ENCODE data around the gene C1S.

The C1S gene

DNA sequence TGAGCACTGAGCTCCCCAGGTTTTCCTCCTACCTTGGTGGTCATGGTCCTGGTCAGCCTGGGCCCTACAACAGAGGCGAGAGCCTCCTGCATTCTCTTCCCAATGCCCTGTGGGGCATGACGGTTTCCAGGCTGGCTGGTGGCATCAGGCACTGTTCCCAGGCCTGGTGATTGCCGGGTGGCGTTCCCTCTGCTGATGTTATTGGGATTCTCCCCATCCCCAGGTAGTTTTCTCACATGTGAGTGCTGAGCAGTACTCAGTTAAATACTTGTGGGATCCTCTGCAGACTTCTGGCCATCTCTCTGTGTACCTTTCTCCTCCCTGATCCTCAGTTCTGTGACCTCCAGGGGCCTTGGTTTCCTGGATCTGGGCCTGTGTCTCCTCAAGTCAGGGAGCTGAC lies 16.0 kb downstream of the C1S start:
- DNase-seq (ENCODE audit: low spot score), result no peak

GRCh38 chr12:7078163-7078562 lies 17.6 kb downstream of the C1S start:
- DNase-seq (ENCODE audit: low spot score), result no peak

GRCh38 chr12:7079826-7080125 lies 19.3 kb downstream of the C1S start:
- no peak for DNase-seq (ENCODE audit: low spot score)

DNA sequence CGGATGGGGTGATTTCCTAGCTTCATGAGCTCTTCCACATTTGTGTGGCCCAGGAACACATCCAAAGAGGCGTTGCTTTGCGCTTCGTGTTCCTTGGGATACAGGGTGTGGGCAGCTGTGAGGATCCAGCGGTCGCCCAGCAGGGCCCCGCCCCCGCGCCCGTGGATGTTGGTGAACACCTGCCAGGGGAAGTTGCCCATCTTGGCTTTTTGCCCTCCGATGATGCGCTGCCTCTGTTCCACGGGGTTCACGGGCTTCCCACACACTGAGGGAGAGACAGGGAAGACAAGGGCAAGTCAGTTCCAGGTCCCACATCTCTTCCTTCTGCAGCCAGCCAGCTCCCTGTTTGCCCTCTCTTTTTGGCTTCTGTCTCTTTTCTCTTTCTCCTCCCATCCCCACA lies 20.5 kb downstream of the C1S start:
- no peak for DNase-seq (ENCODE audit: low spot score)

DNA sequence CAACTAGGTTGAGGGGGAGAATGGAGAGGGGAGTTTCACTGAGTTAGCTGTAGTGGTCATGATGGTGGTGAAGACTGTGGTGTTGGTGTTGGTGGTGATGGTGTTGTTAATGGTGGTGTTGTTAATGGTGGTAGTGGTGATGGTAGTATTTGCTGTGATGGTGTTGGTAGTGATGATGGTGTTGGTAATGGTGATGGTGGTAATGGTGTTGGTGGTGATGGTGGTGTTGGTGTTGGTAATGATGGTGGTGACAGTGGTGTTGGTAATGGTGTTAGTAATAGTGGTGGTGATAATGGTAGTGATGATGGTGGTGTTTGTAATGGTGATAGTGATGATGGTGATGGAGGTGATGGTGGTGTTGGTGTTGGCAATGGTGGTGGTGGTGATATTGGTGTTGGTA lies 22.6 kb downstream of the C1S start:
- DNase-seq (ENCODE audit: low spot score), result no peak

- no peak for DNase-seq (ENCODE audit: low spot score)
These were observed 28.8 kb downstream of the C1S start for GRCh38 chr12:7089196-7089871.

- DNase-seq (ENCODE audit: low spot score), result no peak
These were observed 29.9 kb downstream of the C1S start for GRCh38 chr12:7090222-7090998.

GRCh38 chr12:7091171-7091570 lies 30.7 kb downstream of the C1S start:
- DNase-seq (ENCODE audit: low spot score), result no peak

- no peak for DNase-seq (ENCODE audit: low spot score)
These were observed 31.2 kb downstream of the C1S start for GRCh38 chr12:7091660-7092228.

- DNase-seq (ENCODE audit: low spot score), result peak; percentile 71
These were observed 31.9 kb downstream of the C1S start, which contains the start of gene C1R for GRCh38 chr12:7092229-7092985. Gene C1R (minus strand): TSS chr12:7092445. CDS start chr12:7092388, 57 bp downstream.

- no peak for DNase-seq (ENCODE audit: low spot score)
These were observed 32.5 kb downstream of the C1S start for GRCh38 chr12:7092986-7093460.

DNA sequence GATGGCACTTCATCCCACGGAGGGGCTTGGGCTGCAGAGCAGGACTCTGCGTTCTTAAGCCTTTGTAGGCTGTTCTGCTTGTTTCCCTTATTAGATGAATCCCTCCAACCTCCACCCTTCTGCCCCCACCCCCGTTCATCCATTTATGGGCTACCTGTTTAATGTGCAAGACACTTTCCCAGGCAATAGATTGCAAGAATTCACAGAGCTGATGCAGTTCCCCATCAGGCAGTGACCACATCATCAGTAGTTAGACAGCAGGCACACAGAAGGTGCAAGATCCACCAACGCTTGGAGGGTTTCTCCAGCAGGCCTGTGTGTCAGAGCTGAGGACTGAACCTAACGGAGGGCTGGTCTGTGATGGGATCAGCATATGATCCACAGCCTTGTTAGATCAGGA lies 33.0 kb downstream of the C1S start:
- no peak for DNase-seq (ENCODE audit: low spot score)

DNA sequence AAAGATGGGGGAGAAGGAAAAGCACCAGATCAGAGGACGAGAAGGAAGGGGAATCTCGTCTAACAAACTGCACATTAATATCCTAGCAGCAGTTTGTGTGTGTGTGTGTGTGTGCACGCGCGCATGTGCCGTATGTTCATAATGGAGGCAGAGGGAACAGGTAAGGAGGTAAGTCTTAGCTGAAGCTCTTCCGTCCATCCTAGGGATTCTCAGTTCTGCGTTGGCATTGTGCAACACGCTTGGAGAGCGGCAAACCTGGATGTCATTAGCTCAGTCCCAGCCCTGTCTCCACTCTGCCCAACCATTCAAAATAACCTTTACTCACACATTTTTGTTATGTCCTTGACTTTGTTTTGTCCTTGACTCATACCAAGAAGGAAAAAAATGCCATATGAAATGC lies 33.4 kb downstream of the C1S start:
- DNase-seq (ENCODE audit: low spot score), result no peak

GRCh38 chr12:7096006-7096932 lies 35.8 kb downstream of the C1S start:
- no peak for DNase-seq (ENCODE audit: low spot score)

DNA sequence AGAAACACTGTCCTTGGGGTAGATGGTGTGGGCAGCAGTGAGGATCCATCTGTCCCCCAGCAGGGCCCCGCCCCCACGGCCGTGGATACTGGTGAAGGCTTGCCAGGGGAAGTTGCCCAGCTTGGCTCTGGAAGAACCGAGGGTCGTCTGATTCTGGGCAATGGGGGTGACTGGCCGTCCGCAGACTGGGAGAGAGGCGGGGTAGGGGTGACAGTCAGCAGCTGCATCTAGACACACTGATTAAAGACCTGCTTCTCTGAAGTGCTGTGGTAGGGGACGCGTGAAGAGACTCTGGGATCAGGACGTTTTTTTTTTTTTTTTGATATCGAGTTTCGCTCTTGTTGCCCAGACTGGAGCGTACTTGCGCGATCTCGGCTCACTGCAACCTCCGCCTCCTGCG lies 36.5 kb downstream of the C1S start:
- DNase-seq (ENCODE audit: low spot score), result no peak

DNA sequence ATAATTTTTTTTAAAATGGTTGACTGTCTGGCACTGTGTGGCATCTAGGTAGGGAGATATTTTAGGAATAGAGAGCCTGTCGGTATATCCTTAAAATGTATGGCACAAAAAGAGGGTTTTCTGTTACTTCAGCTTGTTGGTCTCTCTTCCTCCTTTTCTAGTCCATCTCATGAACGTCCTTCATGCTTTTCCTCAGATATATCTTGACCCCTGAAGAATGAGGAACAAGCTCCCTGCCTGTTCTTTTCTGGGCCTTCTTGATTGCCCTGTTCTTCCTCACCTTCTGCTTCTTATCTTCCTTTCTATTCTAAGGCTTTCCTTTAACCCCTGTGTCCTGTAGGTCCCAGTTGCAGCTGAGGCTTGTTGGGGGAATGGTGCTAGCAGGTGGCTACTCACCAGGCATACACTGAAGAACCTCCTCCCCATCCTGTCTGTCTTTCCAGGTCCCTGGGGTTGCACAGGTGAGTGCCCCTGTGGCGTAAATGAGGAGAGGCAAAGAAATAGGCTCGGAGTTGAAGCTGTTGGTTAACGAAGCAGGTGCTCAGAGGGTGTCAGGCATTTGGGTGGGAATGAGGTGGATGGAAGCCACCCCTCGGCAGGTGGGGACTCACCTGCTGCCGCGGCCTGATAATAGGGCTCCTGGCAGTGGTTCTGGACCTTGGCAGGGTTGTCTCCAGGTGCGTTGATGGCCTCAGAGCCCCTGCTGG lies 38.9 kb downstream of the C1S start:
- no peak for DNase-seq (ENCODE audit: low spot score)

DNA sequence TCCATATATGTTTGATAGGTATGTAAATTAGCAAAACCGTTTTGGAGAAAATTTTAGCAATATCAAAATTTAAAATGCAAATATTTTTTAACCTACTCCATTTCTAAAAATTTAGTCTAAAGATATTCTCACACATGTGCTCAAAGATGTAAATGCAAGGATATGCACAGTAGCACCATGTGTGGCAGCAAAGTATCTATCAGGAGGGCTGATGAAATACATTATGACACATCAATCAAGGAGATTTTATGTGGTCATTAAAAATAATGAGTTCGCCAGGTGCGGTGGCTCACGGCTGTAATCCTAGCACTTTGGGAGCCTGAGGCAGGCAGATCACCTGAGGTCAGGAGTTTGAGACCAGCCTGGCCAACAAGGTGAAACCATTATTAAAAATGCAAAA lies 39.7 kb downstream of the C1S start:
- no peak for DNase-seq (ENCODE audit: low spot score)

DNA sequence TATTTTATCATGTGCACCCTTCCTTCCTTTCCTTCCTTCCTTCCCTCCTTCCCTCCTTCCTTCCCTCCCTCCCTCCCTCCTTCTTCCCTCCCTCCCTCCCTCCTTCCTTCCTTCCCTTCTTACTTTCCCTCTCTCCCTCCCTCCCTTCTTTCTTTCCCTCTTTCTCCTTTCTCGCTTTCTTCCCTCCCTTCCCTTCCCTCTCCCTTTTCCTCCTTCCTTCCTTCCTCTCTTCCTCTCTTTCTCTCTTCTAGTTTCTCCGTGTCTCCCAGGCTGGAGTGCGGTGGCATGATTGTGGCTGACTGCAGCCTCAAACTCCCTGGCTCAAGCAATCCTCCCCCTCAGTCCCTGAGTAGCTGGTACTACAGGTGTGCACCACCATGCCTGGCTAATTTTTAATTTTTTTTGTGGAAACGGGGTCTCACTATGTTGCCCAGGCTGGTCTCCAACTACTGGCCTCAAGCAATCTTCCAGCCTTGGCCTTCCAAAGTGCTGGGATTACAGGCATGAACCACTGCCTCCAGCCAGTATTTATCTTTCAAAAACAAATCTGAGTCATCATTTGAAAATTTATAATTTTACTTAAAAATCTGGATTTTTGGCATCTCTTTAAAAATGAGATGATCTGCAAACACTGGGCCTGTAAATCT lies 40.7 kb downstream of the C1S start:
- no peak for DNase-seq (ENCODE audit: low spot score)

- DNase-seq (ENCODE audit: low spot score), result no peak
These were observed 41.2 kb downstream of the C1S start for GRCh38 chr12:7101694-7102131.

GRCh38 chr12:7102582-7102981 lies 42.1 kb downstream of the C1S start:
- DNase-seq (ENCODE audit: low spot score), result no peak

Measured in hematopoietic multipotent progenitor cell treated with erythropoietin and hydrocortisone succinate and interleukin-3 and kit ligand, for 15 days (in vitro differentiated cells).